Measurements from ENCODE around the gene PLPPR1.

The PLPPR1 gene

GRCh38 chr9:101047848-101048397, 19.4 kb downstream of the PLPPR1 start:
- no peak for DNase-seq (ENCODE audit: low read depth, low spot score)

GRCh38 chr9:101050650-101051049, 22.1 kb downstream of the PLPPR1 start:
- DNase-seq (ENCODE audit: low read depth, low spot score), result no peak

DNA sequence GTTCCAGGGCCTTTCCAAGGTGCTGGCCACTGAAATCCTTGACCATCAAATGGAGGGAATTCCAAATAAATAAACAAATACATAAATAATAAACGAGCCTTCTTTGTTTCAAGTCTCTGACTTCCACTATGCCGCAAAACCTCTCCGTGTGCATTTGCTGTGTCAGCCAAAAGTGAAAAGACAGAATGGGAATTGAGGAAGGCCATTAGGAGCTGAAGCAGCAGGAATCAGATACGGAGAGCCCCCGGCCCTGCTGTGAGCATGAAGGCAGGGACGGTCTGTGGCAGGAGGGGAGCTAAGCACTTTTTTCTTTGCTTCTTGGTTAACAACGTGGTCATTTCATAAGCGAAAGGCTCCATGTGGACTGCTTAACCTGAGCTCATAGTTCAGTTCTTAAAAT, 26.1 kb downstream of the PLPPR1 start:
- no peak for DNase-seq (ENCODE audit: low read depth, low spot score)

DNA sequence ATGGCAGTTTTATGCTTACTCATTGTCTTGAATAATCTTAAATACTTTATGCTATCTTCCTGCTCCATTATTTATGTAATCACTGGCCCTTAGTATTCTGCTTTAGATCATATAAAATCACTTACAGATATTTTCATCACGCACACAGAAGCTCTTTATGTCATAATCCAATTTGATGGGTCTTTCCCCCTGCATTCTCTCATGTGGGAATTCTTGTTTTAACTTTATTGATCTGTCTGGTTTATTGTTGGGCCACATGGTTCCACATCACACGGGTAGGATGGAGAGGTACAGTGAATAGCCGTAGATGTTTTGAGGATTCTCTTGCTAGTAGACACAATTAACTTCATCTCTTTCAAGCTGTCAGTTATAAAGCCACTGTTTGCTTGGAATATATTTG, 27.0 kb downstream of the PLPPR1 start:
- DNase-seq (ENCODE audit: low read depth, low spot score), result no peak

DNA sequence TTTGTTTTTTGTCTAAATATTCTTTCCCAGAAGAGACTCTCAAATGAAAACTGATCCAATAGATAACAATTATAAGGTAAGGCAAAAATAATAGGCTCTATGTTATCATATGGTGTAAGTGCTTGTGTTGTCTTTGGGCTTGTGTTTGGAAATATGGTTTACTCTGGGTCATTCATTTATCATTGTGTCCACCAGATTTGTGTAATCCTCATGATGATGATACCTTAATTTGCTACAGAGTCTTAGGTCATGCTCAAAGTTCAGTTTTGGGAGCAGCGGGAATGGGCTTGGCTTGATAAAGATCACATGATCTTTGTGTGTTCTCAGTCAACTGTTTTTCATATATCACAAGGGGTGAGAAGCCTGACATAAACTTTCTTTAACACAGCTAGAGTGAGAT, 34.2 kb downstream of the PLPPR1 start:
- DNase-seq (ENCODE audit: low read depth, low spot score), result no peak

GRCh38 chr9:101063192-101063591, 34.7 kb downstream of the PLPPR1 start:
- DNase-seq (ENCODE audit: low read depth, low spot score), result no peak

GRCh38 chr9:101064206-101064605, 35.7 kb downstream of the PLPPR1 start:
- DNase-seq (ENCODE audit: low read depth, low spot score), result no peak

DNA sequence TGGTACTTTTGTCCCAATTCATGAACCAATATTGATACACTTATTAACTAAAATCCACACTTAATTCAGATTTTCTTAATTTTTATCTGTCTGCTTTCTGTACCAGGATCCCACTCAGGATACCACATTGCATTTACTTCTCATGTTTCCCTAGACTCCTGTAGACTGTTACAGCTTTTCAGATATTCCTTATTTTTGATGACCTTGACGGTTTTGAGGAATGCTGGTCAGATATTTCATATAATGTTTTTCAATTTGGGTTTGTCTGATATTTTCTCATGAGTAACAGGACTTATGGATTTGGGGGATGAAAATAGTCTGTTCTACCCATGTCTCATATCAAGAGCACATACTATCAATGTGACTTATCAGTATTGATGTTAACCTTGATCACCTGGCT, 37.4 kb downstream of the PLPPR1 start:
- no peak for DNase-seq (ENCODE audit: low read depth, low spot score)

- no peak for DNase-seq (ENCODE audit: low read depth, low spot score)
Measured at GRCh38 chr9:101068696-101069095, 40.2 kb downstream of the PLPPR1 start.

DNA sequence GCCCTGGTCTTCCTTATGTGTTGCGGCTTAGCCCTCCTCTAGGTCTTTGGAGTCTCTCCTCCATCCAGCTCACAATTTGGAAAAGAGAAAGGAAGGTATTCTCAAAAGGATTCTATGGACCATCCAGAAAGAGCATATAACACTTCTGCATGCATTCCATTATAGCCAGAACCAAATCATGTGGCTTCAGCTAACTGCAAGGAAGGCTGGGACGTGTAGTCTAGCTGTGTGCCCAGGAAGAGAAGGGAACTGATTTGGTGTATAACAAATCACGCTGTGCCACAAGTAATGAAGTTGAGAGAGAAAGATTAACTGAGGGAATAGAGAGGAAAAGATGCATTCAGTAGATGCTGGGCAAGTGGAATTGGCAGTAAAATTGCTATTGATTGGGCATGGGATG, 43.7 kb downstream of the PLPPR1 start:
- no peak for DNase-seq (ENCODE audit: low read depth, low spot score)

DNA sequence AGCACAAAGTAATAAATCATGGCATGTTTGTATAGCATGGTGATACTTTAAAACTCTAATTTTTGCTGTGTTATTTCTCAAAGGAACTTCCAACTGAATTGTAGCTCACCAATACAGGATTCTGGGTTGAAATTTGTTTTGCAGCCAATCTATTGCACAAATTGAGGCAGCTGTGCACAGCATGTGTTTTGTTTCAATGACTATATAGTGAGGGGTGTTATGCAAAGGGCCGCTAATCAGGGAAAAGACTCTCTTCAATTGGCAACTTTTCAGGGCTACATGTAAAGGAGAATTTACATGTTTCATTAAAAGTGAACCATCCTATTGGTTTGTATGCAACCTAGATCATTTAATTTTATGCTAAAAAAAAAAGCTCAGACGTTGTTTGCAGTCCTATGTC, 44.6 kb downstream of the PLPPR1 start:
- DNase-seq (ENCODE audit: low read depth, low spot score), result no peak

DNA sequence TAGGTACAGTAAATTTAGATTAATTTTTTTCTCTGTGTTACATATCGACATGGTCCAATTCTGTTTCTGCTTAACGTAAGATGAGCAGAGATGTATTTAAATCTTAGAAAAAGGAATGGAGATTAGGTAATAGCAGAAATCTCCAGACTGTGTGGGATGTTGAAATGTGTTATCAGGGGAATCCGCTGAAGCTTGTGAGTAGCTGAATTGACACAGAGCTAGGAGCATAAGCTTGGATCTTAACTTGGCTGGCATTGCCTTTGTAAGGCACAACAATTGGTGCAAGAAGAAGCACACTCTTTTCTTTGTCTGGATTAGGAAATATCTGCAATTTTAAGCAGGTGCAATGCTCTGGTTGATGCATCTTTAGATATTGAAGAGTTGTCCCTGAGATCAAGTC, 53.1 kb downstream of the PLPPR1 start:
- DNase-seq (ENCODE audit: low read depth, low spot score), result no peak

DNA sequence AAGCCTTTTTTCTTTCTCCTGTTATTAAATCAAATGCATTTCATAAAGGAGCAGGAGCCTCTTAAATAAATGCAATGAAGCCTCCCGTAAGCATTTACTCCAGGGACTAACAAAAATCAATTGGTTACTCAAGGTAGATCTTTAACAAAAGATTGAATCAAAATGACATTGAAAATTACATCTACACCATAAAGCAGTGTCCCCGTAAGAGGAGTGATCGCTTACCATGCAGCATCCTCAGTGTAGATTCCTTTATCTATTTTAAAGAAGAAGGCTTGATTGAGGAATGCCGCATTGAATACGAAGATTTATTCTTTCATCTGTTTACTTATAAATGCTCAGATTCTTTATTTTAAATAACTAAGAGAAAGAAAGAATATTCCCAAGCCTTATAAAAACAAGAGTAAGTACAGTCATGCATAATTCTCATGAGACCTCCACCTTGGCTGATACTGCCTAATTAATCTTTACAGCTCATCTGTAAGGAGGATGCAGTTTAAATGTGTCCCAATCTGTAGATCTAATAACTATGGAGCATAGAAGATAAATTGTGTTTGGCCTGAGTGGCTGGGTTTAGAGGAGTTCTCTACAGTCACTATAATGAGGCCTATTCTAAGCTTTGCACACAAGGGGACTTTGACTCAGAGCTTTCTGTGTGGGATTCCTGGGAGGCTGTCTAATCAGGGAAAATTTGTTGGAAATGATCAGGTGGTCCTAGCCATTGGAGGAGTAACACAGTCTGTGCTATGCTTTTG, 55.1 kb downstream of the PLPPR1 start:
- DNase-seq (ENCODE audit: low read depth, low spot score), result no peak

DNA sequence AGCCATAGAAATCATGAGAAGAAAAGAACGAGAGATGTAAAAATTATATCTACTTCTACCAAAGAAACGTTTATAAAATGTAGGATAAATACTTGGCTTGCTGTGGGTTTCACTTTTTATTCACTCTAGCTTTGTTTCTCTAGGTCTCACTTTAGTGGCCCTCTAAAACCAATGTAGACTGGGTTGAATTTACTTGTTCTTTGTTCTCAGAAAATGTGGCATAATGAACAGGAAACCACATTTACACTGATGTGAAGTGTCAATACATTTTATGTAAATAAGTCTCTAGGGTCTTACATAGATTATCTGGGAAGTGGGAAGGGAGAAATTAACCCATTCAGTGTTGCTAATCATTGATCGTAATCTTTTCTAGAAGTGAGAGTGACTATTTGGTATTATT, 58.9 kb downstream of the PLPPR1 start:
- DNase-seq (ENCODE audit: low read depth, low spot score), result no peak

DNA sequence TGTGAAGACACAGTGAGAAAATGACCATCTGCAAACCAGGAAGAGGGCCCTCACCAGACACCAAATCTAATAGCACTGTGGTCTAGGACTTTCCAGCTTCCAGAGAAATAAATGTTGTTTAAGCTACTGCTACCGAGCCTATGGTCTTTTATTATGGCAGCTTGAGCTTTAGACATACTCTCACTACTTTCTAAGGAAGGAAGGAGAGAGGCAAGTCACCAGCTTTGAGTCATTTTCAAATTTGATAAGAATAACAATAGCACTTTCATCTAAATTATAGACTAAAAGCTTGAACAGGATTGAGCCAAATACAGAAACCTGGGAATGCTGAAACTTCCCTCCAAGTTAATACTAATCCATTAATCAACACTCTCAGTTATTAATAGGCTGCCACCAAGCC, 64.4 kb downstream of the PLPPR1 start:
- DNase-seq (ENCODE audit: low read depth, low spot score), result no peak

DNA sequence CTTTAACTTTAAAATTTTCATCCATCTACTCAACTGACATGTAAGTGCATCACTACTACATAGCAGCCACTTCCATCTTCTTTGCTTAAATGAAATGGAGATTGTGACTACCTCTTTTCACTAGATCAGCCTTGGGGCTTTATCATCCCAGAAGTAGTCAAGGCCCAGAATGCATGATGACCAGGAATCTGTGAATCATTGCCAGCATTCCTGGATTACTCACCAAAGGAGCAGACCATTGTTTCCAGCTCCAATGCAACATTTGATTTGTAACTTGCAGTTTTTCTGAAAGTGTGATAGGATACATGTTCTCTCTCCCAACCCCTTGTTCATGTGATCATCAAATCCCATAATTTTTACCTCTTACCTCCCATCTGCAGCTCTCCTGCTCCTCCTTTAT, 65.1 kb downstream of the PLPPR1 start:
- DNase-seq (ENCODE audit: low read depth, low spot score), result no peak

DNA sequence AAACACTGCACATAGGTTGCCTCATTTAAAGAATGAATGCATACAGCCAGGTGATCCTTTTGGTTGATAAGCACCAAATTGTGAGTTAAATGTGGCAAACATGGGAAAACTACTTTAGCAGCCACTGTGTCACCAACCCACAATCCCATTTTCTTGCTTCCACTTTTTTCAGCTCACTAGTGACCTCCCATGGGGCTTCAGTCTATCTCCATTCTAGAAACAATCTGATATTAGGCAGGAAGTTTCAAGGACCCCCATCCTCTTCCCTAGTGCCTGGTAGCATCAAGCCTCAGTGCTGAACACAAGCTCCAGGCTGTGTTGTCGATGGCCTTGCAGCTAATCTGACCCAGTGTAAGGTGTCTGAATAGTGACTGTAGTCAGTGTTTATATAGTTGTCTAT, 66.2 kb downstream of the PLPPR1 start:
- no peak for DNase-seq (ENCODE audit: low read depth, low spot score)

- no peak for DNase-seq (ENCODE audit: low read depth, low spot score)
Measured at GRCh38 chr9:101097210-101097609, 68.7 kb downstream of the PLPPR1 start.

DNA sequence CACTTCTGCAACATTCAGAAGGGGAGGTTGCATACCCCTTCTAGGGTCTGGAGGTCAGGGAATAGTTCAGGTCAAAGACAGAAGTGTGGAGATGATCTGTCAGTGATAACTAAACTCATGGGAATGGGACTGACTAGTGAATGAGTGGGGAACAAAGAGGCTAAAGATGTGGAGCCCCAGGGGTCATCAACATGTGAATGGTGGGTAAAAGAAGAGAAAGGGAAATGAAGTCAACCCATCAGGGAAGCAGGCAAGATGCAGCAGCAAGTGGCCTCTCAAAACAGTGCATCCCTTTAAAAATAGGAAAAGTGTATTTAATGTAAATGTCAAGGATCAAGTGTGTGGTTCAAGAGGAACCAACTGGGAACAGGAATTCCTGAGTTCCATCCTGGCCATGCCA, 69.9 kb downstream of the PLPPR1 start:
- no peak for DNase-seq (ENCODE audit: low read depth, low spot score)

GRCh38 chr9:101114317-101114716, 85.8 kb downstream of the PLPPR1 start:
- DNase-seq (ENCODE audit: low read depth, low spot score), result no peak

DNA sequence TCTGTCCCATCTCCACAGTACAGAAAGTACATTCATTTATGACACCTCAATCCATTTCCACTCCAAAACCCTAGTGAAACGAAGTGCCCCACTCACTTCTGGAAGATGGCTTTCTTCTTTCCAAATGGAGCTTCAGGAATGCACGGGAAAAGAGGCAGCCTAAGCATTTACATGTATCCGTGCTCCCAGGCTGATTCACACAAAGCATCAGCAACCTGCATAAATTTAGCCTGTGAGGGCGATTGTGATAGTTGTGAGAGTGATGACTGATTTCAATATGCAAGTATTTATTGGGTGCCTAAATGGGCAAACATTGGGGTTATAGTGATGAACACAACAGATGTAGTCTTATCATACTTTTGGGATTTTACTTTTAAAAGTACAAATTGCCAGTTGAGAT, 86.6 kb downstream of the PLPPR1 start:
- no peak for DNase-seq (ENCODE audit: low read depth, low spot score)

- DNase-seq (ENCODE audit: low read depth, low spot score), result no peak
Measured at GRCh38 chr9:101117161-101117560, 88.6 kb downstream of the PLPPR1 start.

DNA sequence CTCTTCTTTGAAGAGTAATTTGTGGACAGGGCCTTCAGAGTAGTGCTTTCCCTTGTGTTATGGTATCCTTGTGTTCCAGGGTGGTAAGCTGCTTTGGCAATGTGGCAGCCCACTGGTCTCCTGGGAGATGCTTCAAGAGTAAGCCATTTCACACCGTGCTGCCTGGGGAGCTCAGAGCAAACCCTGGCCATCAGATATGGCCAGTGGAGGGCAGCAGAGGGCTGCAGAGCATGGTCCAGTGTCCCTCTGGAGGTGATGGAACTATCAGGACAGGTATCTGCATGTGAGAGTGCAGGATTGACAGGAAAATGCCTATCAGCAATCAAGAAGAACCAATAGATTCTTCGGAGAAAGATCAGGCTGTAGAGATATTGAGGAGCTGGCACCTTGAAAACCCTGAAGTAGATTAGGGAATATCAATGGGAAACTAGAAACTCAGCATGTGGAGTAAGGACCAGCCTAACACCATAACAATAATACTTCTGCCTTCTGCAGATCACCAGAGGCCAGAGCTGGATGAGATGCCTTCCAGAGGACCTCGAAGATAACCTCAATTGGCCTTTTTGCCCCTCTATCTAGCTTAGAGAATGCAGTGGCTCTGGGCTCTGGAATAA, 90.8 kb downstream of the PLPPR1 start:
- DNase-seq (ENCODE audit: low read depth, low spot score), result no peak

Data from activated CD4-positive, CD25-positive, alpha-beta regulatory T cell treated with anti-CD3 and anti-CD28 coated beads, Interleukin-2, amount 50 U/mL, for 16 hours (primary cell).